NT2/D1 (cell line): Measurements from ENCODE around the gene GBX1.

ENCODE experiments used
- SUZ12 ChIP-seq: IDR thresholded peaks from 2 replicates; pipeline ENCODE4 v1.6.1; 2011; ENCODE audit not compliant: insufficient read length, insufficient read depth; ENCODE audit errors: extremely low read depth
- YY1 ChIP-seq: IDR thresholded peaks from 2 replicates; pipeline ENCODE4 v1.6.1; 2011; ENCODE audit not compliant: insufficient read length, insufficient read depth
- ZNF274 ChIP-seq: IDR thresholded peaks from 2 replicates; pipeline ENCODE4 v1.6.1; 2011; ENCODE audit warnings: mild to moderate bottlenecking, low read depth, low read length

- TF ChIP-seq SUZ12 (no peak), YY1 (no peak), ZNF274 (no peak)
Observed at GRCh38 chr7:151103973-151104372, 63.5 kb downstream of the GBX1 start.
